KMS-11 (cell line): ENCODE results near the gene RNF11.

Source experiments
- H2AFZ ChIP-seq: fragments of 200-600 bp; sonication (generic); 2 replicates; pipeline ENCODE4 v1.6.1; 2016; ENCODE audit warnings: antibody characterized with exemption, mixed run types, low read depth
- H3K27ac ChIP-seq: fragments of 200-600 bp; sonication (generic); 2 replicates; pipeline ENCODE4 v1.6.1; 2016; ENCODE audit warnings: mild to moderate bottlenecking, mixed run types
- H3K27me3 ChIP-seq: fragments of 200-600 bp; sonication (generic); 2 replicates; pipeline ENCODE4 v1.6.1; 2017; ENCODE audit warnings: mild to moderate bottlenecking, low read depth, mixed run types, moderate library complexity; ENCODE audit not compliant: insufficient read depth
- H3K36me3 ChIP-seq: fragments of 200-600 bp; sonication (generic); 2 replicates; pipeline ENCODE4 v1.6.1; 2017; ENCODE audit warnings: mild to moderate bottlenecking, mixed run types; ENCODE audit not compliant: insufficient read depth
- H3K4me1 ChIP-seq: fragments of 200-600 bp; sonication (generic); 2 replicates; pipeline ENCODE4 v1.6.1; 2016; ENCODE audit warnings: mild to moderate bottlenecking, low read depth, mixed run types; ENCODE audit not compliant: poor library complexity, severe bottlenecking
- H3K4me2 ChIP-seq: fragments of 200-600 bp; sonication (generic); 2 replicates; pipeline ENCODE4 v1.7.0; 2016; ENCODE audit warnings: mild to moderate bottlenecking, mixed run types
- H3K4me3 ChIP-seq: fragments of 200-600 bp; sonication (generic); IDR thresholded peaks from 2 replicates; pipeline ENCODE4 v1.6.1; 2017; ENCODE audit warnings: low read depth, low read length, mixed read lengths; ENCODE audit not compliant: insufficient read depth
- H3K79me2 ChIP-seq: fragments of 200-600 bp; sonication (generic); 2 replicates; pipeline ENCODE4 v1.6.1; 2016; ENCODE audit warnings: low read depth, mixed run types; ENCODE audit not compliant: insufficient read depth
- H3K9ac ChIP-seq: fragments of 200-600 bp; sonication (generic); 2 replicates; pipeline ENCODE4 v1.6.1; 2016; ENCODE audit warnings: mild to moderate bottlenecking, mixed run types
- H4K20me1 ChIP-seq: fragments of 200-600 bp; sonication (generic); 2 replicates; pipeline ENCODE4 v1.6.1; 2016; ENCODE audit warnings: mild to moderate bottlenecking, mixed run types; ENCODE audit not compliant: insufficient read depth
- CTCF ChIP-seq: fragments of 200-600 bp; sonication (generic); conservative IDR thresholded peaks from 2 replicates; pipeline ENCODE4 v1.6.1; 2017; ENCODE audit warnings: low read depth, mild to moderate bottlenecking, antibody characterized with exemption, low read length, moderate library complexity, mixed read lengths

Gene RNF11

GRCh38 chr1:51284487-51284954, 48.4 kb downstream of the RNF11 start:
- Histone ChIP-seq H3K4me2 (no peak overlapping the region), H2AFZ (no peak overlapping the region), H3K9ac (no peak overlapping the region), H3K4me3 (no peak overlapping the region), H3K27me3 (no peaks in the 10 kb centered on the region), H3K4me1 (peaks cover 11% of the 10 kb centered on the region), H3K27ac (no peak overlapping the region), H3K36me3 (no peaks in the 10 kb centered on the region), H3K79me2 (no peaks in the 10 kb centered on the region), H4K20me1 (no peaks in the 10 kb centered on the region)
- no peak for TF ChIP-seq CTCF

- Histone ChIP-seq H3K79me2 (no peaks in the 10 kb centered on the region), H4K20me1 (no peaks in the 10 kb centered on the region), H3K9ac (no peak overlapping the region), H3K4me3 (no peak overlapping the region), H3K4me2 (no peak overlapping the region), H2AFZ (no peak overlapping the region), H3K4me1 (peaks cover 11% of the 10 kb centered on the region), H3K27ac (no peak overlapping the region), H3K36me3 (no peaks in the 10 kb centered on the region), H3K27me3 (no peaks in the 10 kb centered on the region)
- no peak for TF ChIP-seq CTCF
These were observed 49.0 kb downstream of the RNF11 start for GRCh38 chr1:51285055-51285454.

GRCh38 chr1:51287966-51288365, 51.9 kb downstream of the RNF11 start:
- Histone ChIP-seq H3K4me3 (no peak overlapping the region), H4K20me1 (no peaks in the 10 kb centered on the region), H3K4me1 (peaks cover 11% of the 10 kb centered on the region), H3K27me3 (no peaks in the 10 kb centered on the region), H3K4me2 (no peak overlapping the region), H3K27ac (no peak overlapping the region), H3K36me3 (no peaks in the 10 kb centered on the region), H2AFZ (no peak overlapping the region), H3K79me2 (no peaks in the 10 kb centered on the region), H3K9ac (no peak overlapping the region)
- no peak for TF ChIP-seq CTCF

- TF ChIP-seq CTCF = no peak
- Histone ChIP-seq H3K27me3 (no peaks in the 10 kb centered on the region), H3K79me2 (no peaks in the 10 kb centered on the region), H3K27ac (no peak overlapping the region), H3K9ac (no peak overlapping the region), H3K4me3 (no peak overlapping the region), H2AFZ (no peak overlapping the region), H3K4me2 (no peak overlapping the region), H4K20me1 (no peaks in the 10 kb centered on the region), H3K4me1 (peaks cover 11% of the 10 kb centered on the region), H3K36me3 (no peaks in the 10 kb centered on the region)
These were observed 52.5 kb downstream of the RNF11 start for GRCh38 chr1:51288578-51288977.
